Heart left ventricle (tissue), 13 donors: ENCODE measurements around the gene GOLGA8J.

Experiments used
- CTCF ChIP-seq, 12 donors: fragments of 200-600 bp; sonication (generic) in 4 of 12; IDR thresholded peaks; one replicate each; pipeline versions ENCODE4 v1.5.0 to v1.8.0; 2018 to 2022; ENCODE audit warnings: antibody characterized with exemption in 12 of 12, mild to moderate bottlenecking in 5 of 12
- POLR2A ChIP-seq, 2 donors: fragments of 450-650 bp; IDR thresholded peaks; one replicate each; pipeline ENCODE4 v1.6.1; 2017; ENCODE audit warnings: antibody characterized with exemption in 2 of 2, mild to moderate bottlenecking in 2 of 2, moderate library complexity in 2 of 2
- donor health status: ischemic (EF 13 %, LVEDD 7.1; RV severe dilation, severe dysfunction).
- donor health status: DM: no; HTN: yes; CAD: no.
- donor health status: DM: no; HTN: no; CAD: no.
- donor health status: ischemic (EF 25% LVEDD 6.9; RV normal size, moderate dysfunction).
- donor health status: ischemic (EF 25% LVEDD 5.7; RV mildly dilated, moderate dysfunction).
- donor health status: ischemic (EF 35%, LVEDD 5.7; RV mildly dilated, moderate dysfunction).
- donor health status: nonischemic (EF 11% LVEDD 7.7; RV severe dilation, severe dysfunction).
- donor health status: DM: yes; HTN: yes; CAD: no.
- donor health status: PGD.
- donor health status: ischemic (EF 29% LVEDD 5.4; RV normal size, mild dysfunction).
- donor health status: nonischemic (EF 23%, LVEDD 6.1; RV moderate dilation, normal function).

- TF ChIP-seq CTCF (IDR thresholded peaks at IDR 0.05) = no peak
- no peak for TF ChIP-seq POLR2A (IDR thresholded peaks at IDR 0.05)
These were observed 27.2 kb upstream of the GOLGA8J start for GRCh38 chr15:30055604-30056003.
